Neural cell (in vitro differentiated cells): ENCODE results near the gene ATG2B. TPM values are rescaled to one million over a fixed set of nuclear protein-coding genes. Genes with fewer than 3 reads are reported as not detected.

Experiments
- H2AFZ ChIP-seq: fragments of 200-600, 300-800 bp; sonication (generic), shearing (Covaris generic); 2 replicates; pipeline ENCODE4 v1.6.0; 2014; ENCODE audit warnings: low read depth, mild to moderate bottlenecking, antibody characterized with exemption, low read length, moderate library complexity
- H3F3A ChIP-seq: fragments of 200-600 bp; shearing (Covaris generic); 2 replicates; pipeline ENCODE4 v1.6.1; 2016; ENCODE audit warnings: mild to moderate bottlenecking, moderate library complexity, mixed read lengths, antibody characterized with exemption, low read length; ENCODE audit not compliant: insufficient read depth, poor library complexity, severe bottlenecking
- H3K27ac ChIP-seq: fragments of 200-600, 300-800 bp; sonication (generic), shearing (Covaris generic); 2 replicates; pipeline ENCODE4 v1.5.1; 2014; ENCODE audit warnings: mild to moderate bottlenecking, low read length, moderate library complexity
- H3K27me3 ChIP-seq: fragments of 300-800, 200-600 bp; sonication (generic), shearing (Covaris generic); 2 replicates; pipeline ENCODE4 v1.6.0; 2014; ENCODE audit warnings: mild to moderate bottlenecking, low read depth, low read length, moderate library complexity; ENCODE audit not compliant: insufficient read depth
- H3K36me3 ChIP-seq: fragments of 300-800, 200-600 bp; sonication (generic), shearing (Covaris generic); 2 replicates; pipeline ENCODE4 v1.5.1; 2014; ENCODE audit warnings: mild to moderate bottlenecking, antibody characterized with exemption, low read length, moderate library complexity; ENCODE audit not compliant: insufficient read depth
- H3K4me2 ChIP-seq: fragments of 300-800, 200-600 bp; sonication (generic), shearing (Covaris generic); 2 replicates; pipeline ENCODE4 v1.6.0; 2014; ENCODE audit warnings: mild to moderate bottlenecking, low read length
- H3K4me3 ChIP-seq: fragments of 300-800, 200-600 bp; sonication (generic), shearing (Covaris generic); 2 replicates; pipeline ENCODE4 v1.5.1; 2014; ENCODE audit warnings: mild to moderate bottlenecking, low read length, moderate library complexity
- H3K79me2 ChIP-seq: fragments of 200-600 bp; shearing (Covaris generic); replicated peaks from 2 replicates; pipeline ENCODE4 v1.6.0; 2014; ENCODE audit warnings: mild to moderate bottlenecking, low read length, moderate library complexity; ENCODE audit not compliant: insufficient read depth
- H3K9ac ChIP-seq: fragments of 300-800, 200-600 bp; sonication (generic), shearing (Covaris generic); 2 replicates; pipeline ENCODE4 v1.6.1; 2016; ENCODE audit warnings: mild to moderate bottlenecking, low read length, mixed read lengths
- H3K9me2 ChIP-seq: fragments of 200-600 bp; shearing (Covaris generic); 2 replicates; pipeline ENCODE4 v1.6.1; 2016; ENCODE audit warnings: mild to moderate bottlenecking, low read length, mixed read lengths; ENCODE audit not compliant: insufficient read depth
- H3K9me3 ChIP-seq: fragments of 200-600, 300-800 bp; sonication (generic), shearing (Covaris generic); 2 replicates; pipeline ENCODE4 v1.6.1; 2016; ENCODE audit warnings: mild to moderate bottlenecking, mixed run types, low read length, moderate library complexity, mixed read lengths
- H4K20me1 ChIP-seq: fragments of 200-600 bp; shearing (Covaris generic); 2 replicates; pipeline ENCODE4 v1.6.1; 2016; ENCODE audit warnings: mild to moderate bottlenecking, mixed run types; ENCODE audit not compliant: insufficient read depth
- EP300 ChIP-seq: fragments of 450-650 bp; conservative IDR thresholded peaks from 2 replicates; pipeline ENCODE4 v1.6.1; 2014; ENCODE audit warnings: antibody characterized with exemption, mild to moderate bottlenecking, moderate library complexity; ENCODE audit not compliant: poor library complexity, severe bottlenecking
- EZH2 ChIP-seq: fragments of 200-600, 300-800 bp; shearing (Covaris generic), sonication (generic); IDR thresholded peaks from 2 replicates; pipeline ENCODE4 v1.6.1; 2014; ENCODE audit warnings: antibody characterized with exemption, low read length, borderline replicate concordance, mild to moderate bottlenecking; ENCODE audit not compliant: insufficient read depth, poor library complexity, severe bottlenecking
- MXI1 ChIP-seq: fragments of 450-650 bp; conservative IDR thresholded peaks from 2 replicates; pipeline ENCODE4 v1.6.1; 2014; ENCODE audit warnings: antibody characterized with exemption, mild to moderate bottlenecking; ENCODE audit not compliant: poor library complexity, severe bottlenecking
- POLR2AphosphoS5 ChIP-seq: IDR thresholded peaks from 2 replicates; pipeline ENCODE4 v1.6.1; 2012
- RAD21 ChIP-seq: fragments of 450-650 bp; conservative IDR thresholded peaks from 2 replicates; pipeline ENCODE4 v1.6.1; 2014; ENCODE audit warnings: antibody characterized with exemption, mild to moderate bottlenecking, moderate library complexity
- SMC3 ChIP-seq: fragments of 450-650 bp; conservative IDR thresholded peaks from 2 replicates; pipeline ENCODE4 v1.6.1; 2014; ENCODE audit warnings: antibody characterized with exemption, mild to moderate bottlenecking, moderate library complexity; ENCODE audit not compliant: poor library complexity
- TAF1 ChIP-seq: IDR thresholded peaks from 2 replicates; pipeline ENCODE4 v1.6.1; 2012; ENCODE audit warnings: low read depth
- polyA plus RNA-seq: library from polyadenylated mRNA; depleted of rRNA; stranded (reverse); fragments of >200 nt; gene quantifications from 2 replicates; pipeline ENCODE4 v1.2.3, GENCODE V29; 2014
- TF ChIP-seq, protein P1 (sequence below): fragments of 450-650 bp; IDR thresholded peaks from 2 replicates; pipeline ENCODE4 v1.5.1; 2014; ENCODE audit warnings: antibody characterized with exemption, mild to moderate bottlenecking, moderate library complexity; ENCODE audit not compliant: poor library complexity, severe bottlenecking
- TF ChIP-seq, protein P2 (sequence below): IDR thresholded peaks from 2 replicates; pipeline ENCODE4 v1.6.1; 2012; ENCODE audit warnings: borderline replicate concordance

The ATG2B gene
- polyA plus RNA-seq, 1 donor from 2014 or later: 16.2 TPM

DNA sequence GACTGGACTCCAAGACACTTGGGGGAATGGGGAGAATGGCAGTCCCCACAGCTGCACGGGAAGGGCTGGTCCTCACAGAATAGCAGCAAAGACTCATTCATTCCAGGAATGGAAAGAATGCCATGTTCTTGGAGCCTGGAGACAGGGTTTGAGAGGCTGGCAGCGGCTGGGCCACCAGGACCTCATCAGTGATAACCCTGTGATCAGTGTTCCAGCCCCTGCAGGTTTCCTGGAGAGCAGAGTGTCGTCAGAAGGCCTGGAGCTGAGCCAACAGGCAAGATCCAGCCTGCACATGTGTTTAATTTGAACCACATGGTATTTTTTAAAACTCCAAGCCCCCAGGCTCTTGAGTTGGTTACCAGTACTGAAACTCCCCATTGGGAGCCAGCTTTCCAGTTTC is 95.8 kb downstream of the ATG2B start:
- Histone ChIP-seq H3F3A (no peaks in the 10 kb centered on the region), H2AFZ (no peak overlapping the region), H3K36me3 (no peaks in the 10 kb centered on the region), H3K9me2 (no peaks in the 10 kb centered on the region), H3K27ac (no peak overlapping the region), H3K9me3 (no peaks in the 10 kb centered on the region), H3K79me2 (no peaks in the 10 kb centered on the region), H3K4me2 (no peak overlapping the region), H3K27me3 (no peaks in the 10 kb centered on the region), H3K9ac (no peak overlapping the region), H3K4me3 (no peak overlapping the region), H4K20me1 (no peaks in the 10 kb centered on the region)
- TF ChIP-seq, protein P1, sequence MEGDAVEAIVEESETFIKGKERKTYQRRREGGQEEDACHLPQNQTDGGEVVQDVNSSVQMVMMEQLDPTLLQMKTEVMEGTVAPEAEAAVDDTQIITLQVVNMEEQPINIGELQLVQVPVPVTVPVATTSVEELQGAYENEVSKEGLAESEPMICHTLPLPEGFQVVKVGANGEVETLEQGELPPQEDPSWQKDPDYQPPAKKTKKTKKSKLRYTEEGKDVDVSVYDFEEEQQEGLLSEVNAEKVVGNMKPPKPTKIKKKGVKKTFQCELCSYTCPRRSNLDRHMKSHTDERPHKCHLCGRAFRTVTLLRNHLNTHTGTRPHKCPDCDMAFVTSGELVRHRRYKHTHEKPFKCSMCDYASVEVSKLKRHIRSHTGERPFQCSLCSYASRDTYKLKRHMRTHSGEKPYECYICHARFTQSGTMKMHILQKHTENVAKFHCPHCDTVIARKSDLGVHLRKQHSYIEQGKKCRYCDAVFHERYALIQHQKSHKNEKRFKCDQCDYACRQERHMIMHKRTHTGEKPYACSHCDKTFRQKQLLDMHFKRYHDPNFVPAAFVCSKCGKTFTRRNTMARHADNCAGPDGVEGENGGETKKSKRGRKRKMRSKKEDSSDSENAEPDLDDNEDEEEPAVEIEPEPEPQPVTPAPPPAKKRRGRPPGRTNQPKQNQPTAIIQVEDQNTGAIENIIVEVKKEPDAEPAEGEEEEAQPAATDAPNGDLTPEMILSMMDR: no peak
- TF ChIP-seq EP300: no peak
- TF ChIP-seq EZH2: no peak
- no peak for TF ChIP-seq POLR2AphosphoS5
- TF ChIP-seq RAD21: no peak
- no peak for TF ChIP-seq SMC3
- TF ChIP-seq MXI1: no peak
- TF ChIP-seq, protein P2, sequence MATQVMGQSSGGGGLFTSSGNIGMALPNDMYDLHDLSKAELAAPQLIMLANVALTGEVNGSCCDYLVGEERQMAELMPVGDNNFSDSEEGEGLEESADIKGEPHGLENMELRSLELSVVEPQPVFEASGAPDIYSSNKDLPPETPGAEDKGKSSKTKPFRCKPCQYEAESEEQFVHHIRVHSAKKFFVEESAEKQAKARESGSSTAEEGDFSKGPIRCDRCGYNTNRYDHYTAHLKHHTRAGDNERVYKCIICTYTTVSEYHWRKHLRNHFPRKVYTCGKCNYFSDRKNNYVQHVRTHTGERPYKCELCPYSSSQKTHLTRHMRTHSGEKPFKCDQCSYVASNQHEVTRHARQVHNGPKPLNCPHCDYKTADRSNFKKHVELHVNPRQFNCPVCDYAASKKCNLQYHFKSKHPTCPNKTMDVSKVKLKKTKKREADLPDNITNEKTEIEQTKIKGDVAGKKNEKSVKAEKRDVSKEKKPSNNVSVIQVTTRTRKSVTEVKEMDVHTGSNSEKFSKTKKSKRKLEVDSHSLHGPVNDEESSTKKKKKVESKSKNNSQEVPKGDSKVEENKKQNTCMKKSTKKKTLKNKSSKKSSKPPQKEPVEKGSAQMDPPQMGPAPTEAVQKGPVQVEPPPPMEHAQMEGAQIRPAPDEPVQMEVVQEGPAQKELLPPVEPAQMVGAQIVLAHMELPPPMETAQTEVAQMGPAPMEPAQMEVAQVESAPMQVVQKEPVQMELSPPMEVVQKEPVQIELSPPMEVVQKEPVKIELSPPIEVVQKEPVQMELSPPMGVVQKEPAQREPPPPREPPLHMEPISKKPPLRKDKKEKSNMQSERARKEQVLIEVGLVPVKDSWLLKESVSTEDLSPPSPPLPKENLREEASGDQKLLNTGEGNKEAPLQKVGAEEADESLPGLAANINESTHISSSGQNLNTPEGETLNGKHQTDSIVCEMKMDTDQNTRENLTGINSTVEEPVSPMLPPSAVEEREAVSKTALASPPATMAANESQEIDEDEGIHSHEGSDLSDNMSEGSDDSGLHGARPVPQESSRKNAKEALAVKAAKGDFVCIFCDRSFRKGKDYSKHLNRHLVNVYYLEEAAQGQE: no peak
- no peak for TF ChIP-seq TAF1

DNA sequence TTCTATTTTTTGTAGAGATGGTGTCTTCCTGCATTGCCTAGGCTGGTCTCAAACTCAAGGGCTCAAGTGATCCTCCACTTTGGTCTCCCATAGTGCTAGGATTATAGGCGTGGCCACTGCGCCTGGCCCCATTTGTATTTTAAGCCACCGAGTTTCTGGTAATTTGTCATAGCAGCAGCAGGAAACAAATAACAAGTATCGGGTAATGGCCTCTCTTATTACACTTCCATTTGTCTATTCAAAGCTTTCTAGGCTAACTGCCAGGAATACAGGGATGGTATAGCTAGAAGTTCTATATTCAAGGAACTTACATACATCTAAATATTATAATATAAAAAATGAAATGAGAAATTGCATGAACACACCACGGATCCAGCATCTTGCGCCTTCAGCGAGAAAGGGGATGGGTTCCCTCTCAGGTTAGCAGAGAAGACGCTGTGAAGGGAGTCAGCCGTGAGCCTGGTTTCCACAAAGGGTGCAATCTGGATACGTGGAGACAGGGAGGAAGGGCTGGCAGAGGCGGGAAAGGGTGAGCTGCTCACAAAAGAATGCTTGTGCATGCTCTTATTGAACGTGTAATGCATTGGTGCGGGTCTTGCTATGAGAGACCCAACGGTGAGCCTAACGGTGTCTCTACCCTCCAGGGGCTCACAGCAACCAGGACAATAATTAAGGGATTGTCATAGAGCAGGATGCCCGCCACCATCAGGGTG is 97.6 kb downstream of the ATG2B start:
- Histone ChIP-seq H3F3A (no peaks in the 10 kb centered on the region), H3K79me2 (no peaks in the 10 kb centered on the region), H3K9me2 (no peaks in the 10 kb centered on the region), H3K27ac (no peak overlapping the region), H3K4me2 (no peak overlapping the region), H3K9me3 (no peaks in the 10 kb centered on the region), H4K20me1 (no peaks in the 10 kb centered on the region), H3K36me3 (no peaks in the 10 kb centered on the region), H2AFZ (no peak overlapping the region), H3K4me3 (no peak overlapping the region), H3K27me3 (no peaks in the 10 kb centered on the region), H3K9ac (no peak overlapping the region)
- TF ChIP-seq EZH2: no peak
- TF ChIP-seq TAF1: no peak
- no peak for TF ChIP-seq POLR2AphosphoS5
- no peak for TF ChIP-seq RAD21
- TF ChIP-seq MXI1: no peak
- TF ChIP-seq, protein P2: no peak
